Transverse colon (tissue), 4 donors: ENCODE measurements around the gene ARHGAP24.

Experiments
- POLR2AphosphoS5 ChIP-seq, 3 donors: sonication (generic); formaldehyde crosslinking; IDR thresholded peaks; one replicate each; pipeline ENCODE4 v1.6.1; 2016; ENCODE audit warnings: antibody characterized with exemption in 3 of 3
- TF ChIP-seq, protein P1 (sequence below), 5 experiments: fragments of 200-600 bp in 3 of 5; fragments of 450-650 bp in 2 of 5; sonication (generic) in 3 of 5; IDR thresholded peaks; 1 replicate in 2 of 5; 2 replicates in 3 of 5; pipeline ENCODE4 v1.5.1; 2016 to 2017; ENCODE audit warnings: antibody characterized with exemption in 5 of 5, inconsistent platforms in 3 of 5, mild to moderate bottlenecking in 2 of 5, moderate library complexity in 1 of 5

DNA sequence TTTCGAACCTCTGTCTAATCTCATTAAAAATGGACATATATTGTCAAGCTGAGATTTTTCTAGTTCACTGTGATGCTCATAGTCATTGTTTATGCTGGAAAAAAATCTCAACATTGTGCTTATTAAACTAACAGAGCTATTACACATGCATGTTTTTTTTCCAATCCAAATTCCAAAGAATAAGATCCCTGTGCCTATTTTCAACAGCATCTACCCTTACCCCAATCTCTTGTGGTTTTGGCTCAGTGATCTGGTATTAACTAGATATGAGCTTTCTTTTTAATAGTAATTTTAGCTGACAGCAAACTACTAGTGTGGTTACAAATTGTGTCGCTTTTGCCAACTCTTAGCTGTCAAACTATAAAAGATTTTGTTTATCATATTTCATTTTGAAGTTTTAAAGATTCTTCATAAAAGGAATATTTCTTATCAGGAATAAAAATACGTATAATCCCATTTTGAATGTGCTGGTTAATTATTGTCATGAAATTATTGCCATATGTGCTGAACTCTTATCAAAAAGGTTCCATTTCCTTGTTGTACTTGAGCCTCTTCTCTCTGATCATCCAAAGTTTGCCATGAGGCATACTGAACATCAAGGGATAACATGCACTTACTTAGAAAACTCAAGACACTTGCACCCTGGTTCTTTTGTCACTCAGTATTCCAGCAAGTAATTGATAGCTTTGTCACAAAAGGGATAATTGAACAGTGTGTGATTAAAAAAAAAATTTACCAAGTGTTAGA, 241.2 kb downstream of the ARHGAP24 start:
- TF ChIP-seq, protein P1, sequence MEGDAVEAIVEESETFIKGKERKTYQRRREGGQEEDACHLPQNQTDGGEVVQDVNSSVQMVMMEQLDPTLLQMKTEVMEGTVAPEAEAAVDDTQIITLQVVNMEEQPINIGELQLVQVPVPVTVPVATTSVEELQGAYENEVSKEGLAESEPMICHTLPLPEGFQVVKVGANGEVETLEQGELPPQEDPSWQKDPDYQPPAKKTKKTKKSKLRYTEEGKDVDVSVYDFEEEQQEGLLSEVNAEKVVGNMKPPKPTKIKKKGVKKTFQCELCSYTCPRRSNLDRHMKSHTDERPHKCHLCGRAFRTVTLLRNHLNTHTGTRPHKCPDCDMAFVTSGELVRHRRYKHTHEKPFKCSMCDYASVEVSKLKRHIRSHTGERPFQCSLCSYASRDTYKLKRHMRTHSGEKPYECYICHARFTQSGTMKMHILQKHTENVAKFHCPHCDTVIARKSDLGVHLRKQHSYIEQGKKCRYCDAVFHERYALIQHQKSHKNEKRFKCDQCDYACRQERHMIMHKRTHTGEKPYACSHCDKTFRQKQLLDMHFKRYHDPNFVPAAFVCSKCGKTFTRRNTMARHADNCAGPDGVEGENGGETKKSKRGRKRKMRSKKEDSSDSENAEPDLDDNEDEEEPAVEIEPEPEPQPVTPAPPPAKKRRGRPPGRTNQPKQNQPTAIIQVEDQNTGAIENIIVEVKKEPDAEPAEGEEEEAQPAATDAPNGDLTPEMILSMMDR (IDR thresholded peaks at IDR 0.05): no peak
- TF ChIP-seq POLR2AphosphoS5 (IDR thresholded peaks at IDR 0.05): no peak
